H1 (cell line): ENCODE results near the gene GPER1.

Source experiments
- ATF3 ChIP-seq: IDR thresholded peaks from 2 replicates; pipeline ENCODE4 v1.6.1; 2011; ENCODE audit warnings: low read depth, mild to moderate bottlenecking, low read length; ENCODE audit not compliant: insufficient read depth
- MAFK ChIP-seq: IDR thresholded peaks from 2 replicates; pipeline ENCODE4 v1.6.1; 2012; ENCODE audit warnings: low read depth, mild to moderate bottlenecking, improper control_type of control experiment, low read length
- POLR2A ChIP-seq, 2 experiments: IDR thresholded peaks; 1 replicate in 1 of 2; 2 replicates in 1 of 2; pipeline ENCODE4 v1.6.1; 2011; ENCODE audit warnings: low read depth in 2 of 2, low read length in 2 of 2, mild to moderate bottlenecking in 2 of 2; ENCODE audit errors: control extremely low read depth in 1 of 2
- POLR2AphosphoS5 ChIP-seq: IDR thresholded peaks from 2 replicates; pipeline ENCODE4 v1.6.1; 2011; ENCODE audit warnings: low read depth, low read length

- no peak for TF ChIP-seq POLR2AphosphoS5
- TF ChIP-seq MAFK = no peak
- no peak for TF ChIP-seq POLR2A (IDR thresholded peaks at IDR 0.05; ENCODE audit: control extremely low read depth in 1 of 2, low read depth in 2 of 2, low read length in 2 of 2)
- no peak for TF ChIP-seq ATF3
Observed at GRCh38 chr7:1049801-1050200, 38.1 kb upstream of the GPER1 start.
